CD14-positive monocyte (primary cell): ENCODE measurements around the gene HAPLN1. TPM values are rescaled to one million over a fixed set of nuclear protein-coding genes. Genes with fewer than 3 reads are reported as not detected.

Experiments used
- DNase-seq, 3 donors: peaks; one replicate each; pipeline ENCODE4 v3.0.0-alpha.2; 2011 to 2022
- H2AFZ ChIP-seq: 2 replicates; pipeline ENCODE4 v1.6.0; 2012; ENCODE audit warnings: mild to moderate bottlenecking, low read depth, low read length, inconsistent platforms; ENCODE audit not compliant: insufficient read depth, poor library complexity, severe bottlenecking
- H3K27ac ChIP-seq, 2 donors: 1 replicate in 1 of 2; 2 replicates in 1 of 2; pipeline ENCODE4 v1.5.1; 2012 to 2013; ENCODE audit warnings: low read length in 2 of 2, control low read depth in 1 of 2, inconsistent platforms in 1 of 2, low read depth in 1 of 2, mild to moderate bottlenecking in 1 of 2
- H3K27me3 ChIP-seq, 2 donors: one replicate each; pipeline versions ENCODE4 v1.6.0 to v1.6.1; 2011 to 2013; ENCODE audit warnings: low read length in 2 of 2; ENCODE audit not compliant: control insufficient read depth in 2 of 2, insufficient read depth in 2 of 2
- H3K36me3 ChIP-seq, 2 donors: replicated peaks in 1 of 2; 1 replicate in 1 of 2; 2 replicates in 1 of 2; pipeline versions ENCODE4 v1.5.1 to v1.6.1; 2012 to 2013; ENCODE audit warnings: low read length in 2 of 2, control low read depth in 1 of 2, inconsistent platforms in 1 of 2, mild to moderate bottlenecking in 1 of 2; ENCODE audit not compliant: insufficient read depth in 2 of 2, control insufficient read depth in 1 of 2
- H3K4me1 ChIP-seq, 2 donors: 1 replicate in 1 of 2; 2 replicates in 1 of 2; pipeline versions ENCODE4 v1.5.1 to v1.6.1; 2012 to 2013; ENCODE audit warnings: low read length in 2 of 2, control low read depth in 1 of 2, inconsistent platforms in 1 of 2, mild to moderate bottlenecking in 1 of 2, moderate library complexity in 1 of 2; ENCODE audit not compliant: insufficient read depth in 2 of 2, control insufficient read depth in 1 of 2
- H3K4me2 ChIP-seq: replicated peaks from 2 replicates; pipeline ENCODE3; 2012; ENCODE audit warnings: low read length, moderate library complexity, mild to moderate bottlenecking; ENCODE audit not compliant: poor library complexity, severe bottlenecking; ENCODE audit errors: extremely low read depth
- H3K4me3 ChIP-seq, 3 experiments: fragments of 200-600 bp in 1 of 3; sonication (generic) in 1 of 3; replicated peaks in 1 of 3; 1 replicate in 2 of 3; 2 replicates in 1 of 3; pipeline ENCODE4 v1.5.1; 2011 to 2013; ENCODE audit warnings: low read length in 3 of 3, mild to moderate bottlenecking in 3 of 3, control low read depth in 2 of 3, low read depth in 2 of 3, inconsistent platforms in 1 of 3, moderate library complexity in 1 of 3
- H3K79me2 ChIP-seq: 2 replicates; pipeline ENCODE4 v1.6.0; 2012; ENCODE audit warnings: mild to moderate bottlenecking, control low read depth, inconsistent platforms, low read length, moderate library complexity; ENCODE audit not compliant: insufficient read depth
- H3K9ac ChIP-seq: 2 replicates; pipeline ENCODE4 v1.6.0; 2017; ENCODE audit warnings: low read length, mild to moderate bottlenecking; ENCODE audit not compliant: insufficient read depth, poor library complexity, severe bottlenecking
- H3K9me3 ChIP-seq, 2 donors: replicated peaks in 1 of 2; 1 replicate in 1 of 2; 2 replicates in 1 of 2; pipeline versions ENCODE4 v1.5.1 to v1.6.1; 2012 to 2013; ENCODE audit warnings: low read length in 2 of 2, control low read depth in 1 of 2; ENCODE audit not compliant: control insufficient read depth in 1 of 2, insufficient read depth in 1 of 2
- H4K20me1 ChIP-seq: 2 replicates; pipeline ENCODE4 v1.6.0; 2012; ENCODE audit warnings: mild to moderate bottlenecking, low read length, control low read depth, moderate library complexity; ENCODE audit not compliant: insufficient read depth
- H3K27ac Mint-ChIP-seq, 7 donors: one replicate each; pipeline ENCODE4 v1.8.0; 2020; ENCODE audit warnings: mild to moderate bottlenecking in 7 of 7, mixed read lengths in 7 of 7, moderate library complexity in 6 of 7, inconsistent platforms in 2 of 7
- H3K27me3 Mint-ChIP-seq, 3 donors: one replicate each; pipeline ENCODE4 v1.8.0; 2021 to 2022; ENCODE audit warnings: low read depth in 3 of 3, mild to moderate bottlenecking in 3 of 3, mixed read lengths in 3 of 3, moderate library complexity in 3 of 3, inconsistent platforms in 1 of 3
- H3K36me3 Mint-ChIP-seq, 2 donors: one replicate each; pipeline ENCODE4 v1.8.0; 2020; ENCODE audit warnings: mixed read lengths in 2 of 2, inconsistent platforms in 1 of 2, mild to moderate bottlenecking in 1 of 2
- H3K4me1 Mint-ChIP-seq: one replicate; pipeline ENCODE4 v1.8.0; 2020; ENCODE audit warnings: mild to moderate bottlenecking, mixed read lengths
- H3K4me3 Mint-ChIP-seq, 2 donors: one replicate each; pipeline ENCODE4 v1.8.0; 2020; ENCODE audit warnings: mild to moderate bottlenecking in 2 of 2, mixed read lengths in 2 of 2, moderate library complexity in 1 of 2
- H3K9me3 Mint-ChIP-seq, 7 donors: one replicate each; pipeline ENCODE4 v1.8.0; 2020 to 2022; ENCODE audit warnings: mixed read lengths in 7 of 7, mild to moderate bottlenecking in 6 of 7, moderate library complexity in 6 of 7, inconsistent platforms in 2 of 7
- WGBS: methylation state at CpG from one replicate; pipeline ENCODE4 v1.1.5; 2013; ENCODE audit warnings: missing lambda C conversion rate; ENCODE audit not compliant: insufficient coverage; 5-methylcytosine and 5-hydroxymethylcytosine counted together
- intact Hi-C, 2 donors: fragments of 100-400 bp; cut with micrococcal nuclease; formaldehyde crosslinking; loops; one replicate each; pipeline versions ENCODE4 v1.15.0 to v1.15.1; 2023
- polyA plus RNA-seq, 3 donors: library from polyadenylated mRNA; depleted of rRNA in 1 of 3; unstranded in 2 of 3; stranded (reverse) in 1 of 3; fragments of 300-500 nt in 2 of 3; fragments of >200 nt in 1 of 3; fragmentation: Illumina TruSeq in 2 of 3; gene quantifications; 1 replicate in 2 of 3; 2 replicates in 1 of 3; pipeline ENCODE4 v1.2.3, GENCODE V29; 2012 to 2021
- TF ChIP-seq, protein P1 (sequence below): fragments of 200-600 bp; IDR thresholded peaks from one replicate; pipeline ENCODE4 v1.8.0; 2022; ENCODE audit warnings: antibody characterized with exemption, mild to moderate bottlenecking

Gene HAPLN1
- polyA plus RNA-seq, 3 donors: not detected

DNA sequence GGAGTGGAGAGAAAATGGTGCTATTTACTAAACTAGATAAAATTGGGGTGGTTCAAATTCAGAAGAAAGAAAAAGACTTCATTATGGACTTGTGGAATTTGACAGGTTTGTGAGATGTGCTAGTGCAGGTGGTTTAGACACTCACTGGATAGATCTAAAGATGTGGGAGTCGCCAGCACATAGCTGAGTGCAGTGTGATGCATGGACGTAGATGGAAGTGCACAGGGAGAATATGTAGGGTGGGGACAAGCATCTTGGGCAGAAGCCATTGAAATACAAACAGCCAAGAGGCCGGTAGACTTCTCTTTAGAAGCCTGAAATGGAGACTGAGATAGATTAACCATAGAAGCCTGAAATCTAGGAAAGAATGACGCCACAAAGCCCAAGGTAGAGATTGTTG is 10.7 kb downstream of the HAPLN1 start:
- Histone ChIP-seq H4K20me1 (no peaks in the 10 kb centered on the region), H2AFZ (no peak overlapping the region), H3K4me2 (no peak overlapping the region), H3K4me1 (no peaks in the 10 kb centered on the region), H3K27ac (no peak overlapping the region), H3K27me3 (peaks cover 4 to 5% of the 10 kb centered on the region in 2 donors), H3K36me3 (no peaks in the 10 kb centered on the region), H3K9me3 (peaks cover 0 to 2% of the 10 kb centered on the region in 2 donors), H3K9ac (no peak overlapping the region), H3K79me2 (no peaks in the 10 kb centered on the region), H3K4me3 (no peak overlapping the region)
- H3K4me1 Mint-ChIP-seq: no peaks in the 10 kb centered on the region
- H3K4me3 Mint-ChIP-seq: no peak overlapping the region
- no peak for DNase-seq
- H3K27me3 Mint-ChIP-seq: peaks cover 9 to 23% (median 9%) of the 10 kb centered on the region in 3 donors
- no peak overlapping the region for H3K27ac Mint-ChIP-seq
- WGBS: 100% methylated on average over 3 of the region's 4 CpGs
- H3K9me3 Mint-ChIP-seq: peaks cover 0 to 6% (median 3%) of the 10 kb centered on the region in 7 donors
- intact Hi-C loops: no loop called here
- TF ChIP-seq, protein P1, sequence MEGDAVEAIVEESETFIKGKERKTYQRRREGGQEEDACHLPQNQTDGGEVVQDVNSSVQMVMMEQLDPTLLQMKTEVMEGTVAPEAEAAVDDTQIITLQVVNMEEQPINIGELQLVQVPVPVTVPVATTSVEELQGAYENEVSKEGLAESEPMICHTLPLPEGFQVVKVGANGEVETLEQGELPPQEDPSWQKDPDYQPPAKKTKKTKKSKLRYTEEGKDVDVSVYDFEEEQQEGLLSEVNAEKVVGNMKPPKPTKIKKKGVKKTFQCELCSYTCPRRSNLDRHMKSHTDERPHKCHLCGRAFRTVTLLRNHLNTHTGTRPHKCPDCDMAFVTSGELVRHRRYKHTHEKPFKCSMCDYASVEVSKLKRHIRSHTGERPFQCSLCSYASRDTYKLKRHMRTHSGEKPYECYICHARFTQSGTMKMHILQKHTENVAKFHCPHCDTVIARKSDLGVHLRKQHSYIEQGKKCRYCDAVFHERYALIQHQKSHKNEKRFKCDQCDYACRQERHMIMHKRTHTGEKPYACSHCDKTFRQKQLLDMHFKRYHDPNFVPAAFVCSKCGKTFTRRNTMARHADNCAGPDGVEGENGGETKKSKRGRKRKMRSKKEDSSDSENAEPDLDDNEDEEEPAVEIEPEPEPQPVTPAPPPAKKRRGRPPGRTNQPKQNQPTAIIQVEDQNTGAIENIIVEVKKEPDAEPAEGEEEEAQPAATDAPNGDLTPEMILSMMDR: no peak
- H3K36me3 Mint-ChIP-seq: no peaks in the 10 kb centered on the region

DNA sequence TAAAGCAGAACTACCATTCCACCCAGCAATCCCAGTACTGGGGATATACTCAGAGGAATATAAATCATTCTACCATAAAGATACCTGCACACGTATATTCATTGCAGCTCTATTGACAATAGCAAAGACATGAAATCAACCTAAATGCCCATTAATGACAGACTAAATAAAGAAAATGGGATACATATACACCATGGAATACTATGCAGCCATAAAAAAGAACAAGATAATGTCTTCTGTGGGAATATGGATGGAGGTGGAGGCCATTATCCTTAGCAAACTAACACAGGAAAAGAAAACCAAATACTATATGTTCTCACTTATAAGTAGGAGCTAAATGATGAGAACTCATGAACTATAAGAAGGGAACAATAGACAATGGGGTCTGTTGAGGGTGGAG is 12.5 kb downstream of the HAPLN1 start:
- Histone ChIP-seq H2AFZ (no peak overlapping the region), H3K36me3 (no peaks in the 10 kb centered on the region), H3K9ac (no peak overlapping the region), H4K20me1 (no peaks in the 10 kb centered on the region), H3K27me3 (peaks cover 0 to 3% of the 10 kb centered on the region in 2 donors), H3K4me1 (no peaks in the 10 kb centered on the region), H3K9me3 (peaks cover 0 to 4% of the 10 kb centered on the region in 2 donors), H3K4me3 (no peak overlapping the region), H3K4me2 (no peak overlapping the region), H3K27ac (no peak overlapping the region), H3K79me2 (no peaks in the 10 kb centered on the region)
- Mint-ChIP-seq H3K36me3 (no peaks in the 10 kb centered on the region), H3K27ac (no peak overlapping the region), H3K27me3 (peaks cover 8 to 21% (median 9%) of the 10 kb centered on the region in 3 donors), H3K4me3 (no peak overlapping the region), H3K4me1 (no peaks in the 10 kb centered on the region), H3K9me3 (peaks cover 2 to 13% (median 5%) of the 10 kb centered on the region in 7 donors)
- no peak for DNase-seq
- TF ChIP-seq, protein P1: no peak
- intact Hi-C loops: no loop called here
- WGBS: no CpG with 5 or more reads among the region's 1 CpG
